DOHH2 (cell line): Measurements from ENCODE around the gene PRRC1.

Experiments used
- H3F3A ChIP-seq: fragments of 200-600 bp; sonication (generic), shearing (Covaris generic); 2 replicates; pipeline ENCODE4 v1.6.0; 2016; ENCODE audit warnings: antibody characterized with exemption, mild to moderate bottlenecking; ENCODE audit not compliant: control insufficient read depth, insufficient read depth
- H3K27ac ChIP-seq: fragments of 200-600 bp; sonication (generic); 2 replicates; pipeline ENCODE4 v1.5.1; 2014; ENCODE audit warnings: low read depth, mild to moderate bottlenecking, low read length, moderate library complexity
- H3K27me3 ChIP-seq: fragments of 200-600 bp; sonication (generic); 2 replicates; pipeline ENCODE4 v1.6.1; 2014; ENCODE audit warnings: mild to moderate bottlenecking, low read length, mixed read lengths; ENCODE audit not compliant: control insufficient read depth
- H3K36me3 ChIP-seq: fragments of 200-600 bp; sonication (generic); 2 replicates; pipeline ENCODE4 v1.6.1; 2014; ENCODE audit warnings: mild to moderate bottlenecking, low read length, moderate library complexity, mixed read lengths; ENCODE audit not compliant: control insufficient read depth
- H3K4me1 ChIP-seq: fragments of 200-600 bp; sonication (generic); 2 replicates; pipeline ENCODE4 v1.6.1; 2014; ENCODE audit warnings: mild to moderate bottlenecking, low read length, mixed read lengths; ENCODE audit not compliant: control insufficient read depth
- H3K4me2 ChIP-seq: fragments of 200-600 bp; sonication (generic); 2 replicates; pipeline ENCODE4 v1.6.0; 2014; ENCODE audit warnings: mild to moderate bottlenecking, low read length, moderate library complexity
- H3K4me3 ChIP-seq: fragments of 200-600 bp; sonication (generic); 2 replicates; pipeline ENCODE4 v1.5.1; 2014; ENCODE audit warnings: mild to moderate bottlenecking, low read length, mixed read lengths
- H3K79me2 ChIP-seq: fragments of 200-600 bp; sonication (generic); 2 replicates; pipeline ENCODE4 v1.6.1; 2014; ENCODE audit warnings: mild to moderate bottlenecking, low read length, mixed read lengths; ENCODE audit not compliant: control insufficient read depth
- H3K9me2 ChIP-seq: fragments of 200-600 bp; sonication (generic); replicated peaks from 2 replicates; pipeline ENCODE4 v1.6.1; 2014; ENCODE audit warnings: mild to moderate bottlenecking, low read length, mixed read lengths; ENCODE audit not compliant: control insufficient read depth
- H3K9me3 ChIP-seq: fragments of 200-600 bp; sonication (generic); 2 replicates; pipeline ENCODE4 v1.6.1; 2014; ENCODE audit warnings: antibody characterized with exemption, low read length, mixed read lengths; ENCODE audit not compliant: control insufficient read depth, insufficient read depth
- H4K20me1 ChIP-seq: fragments of 200-600 bp; sonication (generic); 2 replicates; pipeline ENCODE4 v1.6.0; 2014; ENCODE audit warnings: low read depth, mild to moderate bottlenecking, antibody characterized with exemption, low read length, moderate library complexity; ENCODE audit not compliant: control insufficient read depth, insufficient read depth
- CTCF ChIP-seq: fragments of 200-600 bp; sonication (generic); IDR thresholded peaks from one replicate; pipeline ENCODE4 v1.5.1; 2014; ENCODE audit warnings: antibody characterized with exemption, mild to moderate bottlenecking, low read depth, low read length; ENCODE audit not compliant: poor library complexity, severe bottlenecking
- EZH2phosphoT487 ChIP-seq: fragments of 200-600 bp; sonication (generic); IDR thresholded peaks from 2 replicates; pipeline ENCODE4 v1.6.1; 2017; ENCODE audit warnings: borderline replicate concordance, mild to moderate bottlenecking, antibody characterized with exemption, low read length, moderate library complexity, mixed read lengths

The PRRC1 gene

DNA sequence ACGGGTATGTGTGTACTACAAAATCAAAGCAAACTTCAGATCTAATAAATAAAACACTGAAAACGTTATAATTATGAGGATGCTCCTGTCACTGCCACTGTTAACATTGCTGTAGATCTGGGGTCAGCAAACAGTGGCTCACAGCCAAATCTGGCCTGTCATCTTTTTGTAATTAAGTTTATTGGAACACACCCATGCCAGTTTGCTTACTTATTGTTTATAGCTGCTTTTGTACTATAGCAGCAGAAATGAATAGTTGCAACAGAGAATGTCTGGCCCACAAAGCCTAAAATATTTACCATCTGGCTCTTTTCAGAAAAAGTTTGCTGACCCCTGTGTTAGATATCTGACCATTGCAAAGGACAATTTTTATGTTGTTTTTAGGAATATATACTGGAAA is 32.1 kb downstream of the PRRC1 start:
- Histone ChIP-seq H3K4me1 (no peaks in the 10 kb centered on the region), H3F3A (no peaks in the 10 kb centered on the region), H3K36me3 (peaks cover 50% of the 10 kb centered on the region), H3K79me2 (no peaks in the 10 kb centered on the region), H3K27ac (no peak overlapping the region), H3K9me3 (no peaks in the 10 kb centered on the region), H3K9me2 (no peaks in the 10 kb centered on the region), H3K4me3 (no peak overlapping the region), H3K27me3 (no peaks in the 10 kb centered on the region), H4K20me1 (no peaks in the 10 kb centered on the region), H3K4me2 (no peak overlapping the region)
- TF ChIP-seq CTCF (no peak), EZH2phosphoT487 (no peak)

DNA sequence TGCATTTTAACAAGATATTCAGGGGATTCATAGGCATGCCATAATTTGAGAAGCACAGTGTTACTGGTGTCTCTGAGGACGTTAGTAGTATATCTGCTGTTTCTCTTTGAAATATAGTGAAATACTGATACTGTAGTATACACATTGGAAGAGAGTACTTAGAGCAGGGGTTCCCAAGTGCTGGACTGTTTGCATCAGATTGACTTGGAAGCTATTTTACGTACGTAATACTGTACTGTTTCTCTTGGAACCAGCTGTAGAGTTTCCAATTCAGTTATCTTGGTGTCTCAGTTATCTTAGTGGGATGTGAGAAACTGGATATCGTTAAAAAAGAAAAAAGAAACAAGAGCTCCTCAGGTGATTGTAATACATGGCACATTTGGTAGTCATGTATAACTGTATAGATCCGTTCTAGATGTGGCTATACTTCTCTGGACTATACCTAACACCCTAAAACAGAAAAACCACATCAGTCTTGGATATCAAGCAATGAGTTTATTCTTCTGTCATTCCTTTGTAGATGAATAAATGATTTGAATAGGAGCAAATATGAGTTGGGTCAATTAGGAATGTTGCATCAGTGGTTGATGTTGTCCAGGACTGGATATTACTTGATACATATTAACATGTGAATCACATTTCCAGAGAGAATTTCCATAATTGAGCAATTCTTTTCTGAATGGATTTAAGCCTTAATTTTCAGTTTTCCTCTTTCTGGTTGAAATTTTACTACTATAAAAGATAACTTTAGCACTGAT is 33.4 kb downstream of the PRRC1 start:
- Histone ChIP-seq H3K4me3 (no peak overlapping the region), H3K9me2 (no peaks in the 10 kb centered on the region), H3K36me3 (peaks cover 50% of the 10 kb centered on the region), H4K20me1 (no peaks in the 10 kb centered on the region), H3K9me3 (no peaks in the 10 kb centered on the region), H3K27me3 (no peaks in the 10 kb centered on the region), H3K79me2 (no peaks in the 10 kb centered on the region), H3F3A (no peaks in the 10 kb centered on the region), H3K27ac (no peak overlapping the region), H3K4me2 (no peak overlapping the region), H3K4me1 (no peaks in the 10 kb centered on the region)
- no peak for TF ChIP-seq EZH2phosphoT487
- TF ChIP-seq CTCF: no peak

- no peaks in the 10 kb centered on the region for H4K20me1 ChIP-seq
- H3K4me3 ChIP-seq: no peak overlapping the region
- H3K36me3 ChIP-seq: peaks cover 48% of the 10 kb centered on the region
- no peaks in the 10 kb centered on the region for H3K79me2 ChIP-seq
- H3K9me3 ChIP-seq: no peaks in the 10 kb centered on the region
- no peaks in the 10 kb centered on the region for H3K27me3 ChIP-seq
- no peaks in the 10 kb centered on the region for H3K9me2 ChIP-seq
- H3F3A ChIP-seq: no peaks in the 10 kb centered on the region
- TF ChIP-seq CTCF (no peak), EZH2phosphoT487 (no peak)
- H3K4me1 ChIP-seq: no peaks in the 10 kb centered on the region
- no peak overlapping the region for H3K27ac ChIP-seq
- no peak overlapping the region for H3K4me2 ChIP-seq
Observed at GRCh38 chr5:127551410-127552041, 34.1 kb downstream of the PRRC1 start.
